Panc1 (cell line): ENCODE measurements around the gene PDSS1. TPM values are rescaled to one million over a fixed set of nuclear protein-coding genes. Genes with fewer than 3 reads are reported as not detected.
"Not testable (repeated sequence)": the region's sequence is repeated elsewhere in the genome, so short reads cannot be mapped to it uniquely, and the experiment has no call there.

ENCODE experiments used
- ATAC-seq: fragments of 200-7000 bp; cut with Tn5 transposase; 2 replicates; pipeline ENCODE4 v1.9.1; 2020; ENCODE audit warnings: mild to moderate bottlenecking, moderate library complexity
- BruUV-seq: library from RNA; stranded (reverse); fragments of 400-500 nt; replicated peaks from 2 replicates; lab custom pipeline; 2021; lab: Mats Ljungman, UMichigan
- CTCF ChIA-PET: fragments of 300-600 bp; sonication (Branson Sonifier 250); formaldehyde crosslinking; loops from one replicate; lab custom pipeline; 2022; ENCODE audit warnings: antibody characterized with exemption; lab: Charles Lee
- POLR2A ChIA-PET: fragments of 300-600 bp; sonication (Branson Sonifier 250); formaldehyde crosslinking; loops from one replicate; lab custom pipeline; 2022; ENCODE audit warnings: antibody characterized with exemption; lab: Charles Lee
- DNase-seq: peaks from one replicate; pipeline ENCODE4 v3.0.0-alpha.2; 2010; ENCODE audit warnings: low read depth, low spot score
- H3K27ac ChIP-seq: 2 replicates; pipeline ENCODE4 v1.5.1; 2011; ENCODE audit warnings: mild to moderate bottlenecking, low read length, inconsistent platforms
- H3K27me3 ChIP-seq: fragments of 200-500 bp; sonication (Bioruptor generic); 2 replicates; pipeline ENCODE4 v1.6.0; 2014; ENCODE audit warnings: low read length, inconsistent platforms; ENCODE audit not compliant: control insufficient read depth, insufficient read depth
- H3K36me3 ChIP-seq: fragments of 200-500 bp; sonication (Bioruptor generic); 2 replicates; pipeline ENCODE4 v1.5.1; 2014; ENCODE audit warnings: inconsistent platforms, mild to moderate bottlenecking, low read length, moderate library complexity; ENCODE audit not compliant: control insufficient read depth, insufficient read depth
- H3K4me1 ChIP-seq: 2 replicates; pipeline ENCODE4 v1.5.1; 2011; ENCODE audit warnings: inconsistent platforms, mild to moderate bottlenecking, low read length, moderate library complexity; ENCODE audit not compliant: control insufficient read depth, insufficient read depth
- H3K4me3 ChIP-seq, 2 experiments: 2 replicates each; pipeline ENCODE4 v1.5.1; 2011 to 2012; ENCODE audit warnings: low read depth in 2 of 2, low read length in 2 of 2, mild to moderate bottlenecking in 2 of 2, inconsistent platforms in 1 of 2, moderate library complexity in 1 of 2
- H3K9me3 ChIP-seq: fragments of 200-500 bp; sonication (Bioruptor generic); 2 replicates; pipeline ENCODE4 v1.5.1; 2014; ENCODE audit warnings: low read depth, mild to moderate bottlenecking, inconsistent platforms, low read length, moderate library complexity; ENCODE audit not compliant: control insufficient read depth, insufficient read depth
- POLR2AphosphoS5 ChIP-seq: IDR thresholded peaks from 2 replicates; pipeline ENCODE4 v1.6.1; 2012; ENCODE audit warnings: mild to moderate bottlenecking, low read depth, low read length, moderate library complexity
- SIN3A ChIP-seq: IDR thresholded peaks from 2 replicates; pipeline ENCODE4 v1.6.1; 2012; ENCODE audit warnings: low read depth, mild to moderate bottlenecking, low read length, moderate library complexity, borderline replicate concordance; ENCODE audit not compliant: insufficient read depth
- TCF7L2 ChIP-seq: IDR thresholded peaks from 2 replicates; pipeline ENCODE4 v1.6.1; 2011; ENCODE audit warnings: mild to moderate bottlenecking, low read depth, low read length, inconsistent platforms
- in situ Hi-C: cut with HindIII; loops from 2 replicates; pipeline ENCODE4 v1.10.0; 2016; ENCODE audit warnings: low sequenced_read_pairs, low pct_unique_long_range_greater_than_20kb
- intact Hi-C: fragments of 100-400 bp; cut with micrococcal nuclease; formaldehyde crosslinking; loops from one replicate; pipeline ENCODE4 v1.10.0; 2022; ENCODE audit not compliant: unreplicated experiment
- total RNA-seq: library from RNA; stranded (reverse); gene quantifications from one replicate; pipeline ENCODE4 v1.2.1, GENCODE V29; 2021; ENCODE audit not compliant: unreplicated experiment
- TF ChIP-seq, protein P1 (sequence below), 2 experiments: IDR thresholded peaks; 2 replicates each; pipeline ENCODE4 v1.6.1; 2011 to 2012; ENCODE audit warnings: low read depth in 2 of 2, control low read depth in 1 of 2, low read length in 1 of 2, mild to moderate bottlenecking in 1 of 2, moderate library complexity in 1 of 2; ENCODE audit not compliant: insufficient read depth in 1 of 2
- TF ChIP-seq, protein P2 (sequence below): fragments of 450-650 bp; IDR thresholded peaks from 2 replicates; pipeline ENCODE4 v1.5.1; 2017; ENCODE audit warnings: mild to moderate bottlenecking

Gene PDSS1
- total RNA-seq, 1 experiment from 2014 or later: 7.1 TPM

DNA sequence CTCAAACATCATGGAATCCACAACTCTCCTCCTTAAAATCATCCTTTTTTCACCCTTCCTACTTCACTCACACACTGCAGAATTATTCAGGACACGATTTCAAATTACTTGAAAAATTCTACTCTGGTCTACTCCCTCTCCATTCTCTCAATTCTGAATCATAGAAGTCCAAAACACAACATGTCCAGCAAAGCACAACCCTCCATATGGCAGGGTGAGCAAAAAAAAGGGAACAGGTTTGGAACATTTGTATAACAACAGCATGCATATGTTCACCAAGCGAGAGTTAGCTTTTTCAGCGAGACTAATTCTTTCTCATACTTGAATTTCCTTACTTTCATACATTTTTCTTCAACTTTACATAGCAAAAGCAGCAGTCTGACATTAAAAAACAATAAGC lies 89.9 kb downstream of the PDSS1 start:
- intact Hi-C loops: no loop called here
- no peaks in the 10 kb centered on the region for H3K9me3 ChIP-seq
- ATAC-seq (no peak), DNase-seq (no peak)
- no peaks in the 10 kb centered on the region for H3K4me1 ChIP-seq
- ChIA-PET POLR2A (no interaction called here), CTCF (no interaction called here)
- H3K4me3 ChIP-seq: no peak overlapping the region
- in situ Hi-C loops: no loop called here
- H3K27me3 ChIP-seq: no peaks in the 10 kb centered on the region
- TF ChIP-seq, protein P1, sequence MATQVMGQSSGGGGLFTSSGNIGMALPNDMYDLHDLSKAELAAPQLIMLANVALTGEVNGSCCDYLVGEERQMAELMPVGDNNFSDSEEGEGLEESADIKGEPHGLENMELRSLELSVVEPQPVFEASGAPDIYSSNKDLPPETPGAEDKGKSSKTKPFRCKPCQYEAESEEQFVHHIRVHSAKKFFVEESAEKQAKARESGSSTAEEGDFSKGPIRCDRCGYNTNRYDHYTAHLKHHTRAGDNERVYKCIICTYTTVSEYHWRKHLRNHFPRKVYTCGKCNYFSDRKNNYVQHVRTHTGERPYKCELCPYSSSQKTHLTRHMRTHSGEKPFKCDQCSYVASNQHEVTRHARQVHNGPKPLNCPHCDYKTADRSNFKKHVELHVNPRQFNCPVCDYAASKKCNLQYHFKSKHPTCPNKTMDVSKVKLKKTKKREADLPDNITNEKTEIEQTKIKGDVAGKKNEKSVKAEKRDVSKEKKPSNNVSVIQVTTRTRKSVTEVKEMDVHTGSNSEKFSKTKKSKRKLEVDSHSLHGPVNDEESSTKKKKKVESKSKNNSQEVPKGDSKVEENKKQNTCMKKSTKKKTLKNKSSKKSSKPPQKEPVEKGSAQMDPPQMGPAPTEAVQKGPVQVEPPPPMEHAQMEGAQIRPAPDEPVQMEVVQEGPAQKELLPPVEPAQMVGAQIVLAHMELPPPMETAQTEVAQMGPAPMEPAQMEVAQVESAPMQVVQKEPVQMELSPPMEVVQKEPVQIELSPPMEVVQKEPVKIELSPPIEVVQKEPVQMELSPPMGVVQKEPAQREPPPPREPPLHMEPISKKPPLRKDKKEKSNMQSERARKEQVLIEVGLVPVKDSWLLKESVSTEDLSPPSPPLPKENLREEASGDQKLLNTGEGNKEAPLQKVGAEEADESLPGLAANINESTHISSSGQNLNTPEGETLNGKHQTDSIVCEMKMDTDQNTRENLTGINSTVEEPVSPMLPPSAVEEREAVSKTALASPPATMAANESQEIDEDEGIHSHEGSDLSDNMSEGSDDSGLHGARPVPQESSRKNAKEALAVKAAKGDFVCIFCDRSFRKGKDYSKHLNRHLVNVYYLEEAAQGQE (IDR thresholded peaks at IDR 0.05; ENCODE audit: insufficient read depth in 1 of 2, low read depth in 2 of 2, low read length in 1 of 2): no peak
- TF ChIP-seq, protein P2, sequence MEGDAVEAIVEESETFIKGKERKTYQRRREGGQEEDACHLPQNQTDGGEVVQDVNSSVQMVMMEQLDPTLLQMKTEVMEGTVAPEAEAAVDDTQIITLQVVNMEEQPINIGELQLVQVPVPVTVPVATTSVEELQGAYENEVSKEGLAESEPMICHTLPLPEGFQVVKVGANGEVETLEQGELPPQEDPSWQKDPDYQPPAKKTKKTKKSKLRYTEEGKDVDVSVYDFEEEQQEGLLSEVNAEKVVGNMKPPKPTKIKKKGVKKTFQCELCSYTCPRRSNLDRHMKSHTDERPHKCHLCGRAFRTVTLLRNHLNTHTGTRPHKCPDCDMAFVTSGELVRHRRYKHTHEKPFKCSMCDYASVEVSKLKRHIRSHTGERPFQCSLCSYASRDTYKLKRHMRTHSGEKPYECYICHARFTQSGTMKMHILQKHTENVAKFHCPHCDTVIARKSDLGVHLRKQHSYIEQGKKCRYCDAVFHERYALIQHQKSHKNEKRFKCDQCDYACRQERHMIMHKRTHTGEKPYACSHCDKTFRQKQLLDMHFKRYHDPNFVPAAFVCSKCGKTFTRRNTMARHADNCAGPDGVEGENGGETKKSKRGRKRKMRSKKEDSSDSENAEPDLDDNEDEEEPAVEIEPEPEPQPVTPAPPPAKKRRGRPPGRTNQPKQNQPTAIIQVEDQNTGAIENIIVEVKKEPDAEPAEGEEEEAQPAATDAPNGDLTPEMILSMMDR: no peak
- TF ChIP-seq TCF7L2: no peak
- TF ChIP-seq POLR2AphosphoS5: no peak
- no peak for TF ChIP-seq SIN3A
- BruUV-seq: no TSS peak
- H3K36me3 ChIP-seq: no peaks in the 10 kb centered on the region
- H3K27ac ChIP-seq: no peak overlapping the region

- H3K4me3 ChIP-seq, H3K9me3 ChIP-seq, POLR2A ChIA-PET, in situ Hi-C loops, H3K27ac ChIP-seq, H3K36me3 ChIP-seq, DNase-seq, H3K27me3 ChIP-seq, CTCF ChIA-PET, BruUV-seq, intact Hi-C loops, ATAC-seq, H3K4me1 ChIP-seq: not testable (repeated sequence)
Observed at GRCh38 chr10:26789779-26790178, 92.3 kb downstream of the PDSS1 start.

GRCh38 chr10:26790221-26790995 lies 92.9 kb downstream of the PDSS1 start:
- in situ Hi-C loops: no loop called here
- no peak for DNase-seq
- ATAC-seq: no peak
- H3K4me1 ChIP-seq: no peaks in the 10 kb centered on the region
- no TSS peak for BruUV-seq
- H3K27ac ChIP-seq: no peak overlapping the region
- H3K4me3 ChIP-seq: no peak overlapping the region
- ChIA-PET CTCF (no interaction called here), POLR2A (no interaction called here)
- H3K9me3 ChIP-seq: no peaks in the 10 kb centered on the region
- TF ChIP-seq, protein P2: no peak
- TF ChIP-seq POLR2AphosphoS5 (no peak), SIN3A (no peak), TCF7L2 (no peak)
- TF ChIP-seq, protein P1 (IDR thresholded peaks at IDR 0.05; ENCODE audit: insufficient read depth in 1 of 2, low read depth in 2 of 2, low read length in 1 of 2): no peak
- H3K36me3 ChIP-seq: no peaks in the 10 kb centered on the region
- intact Hi-C loops: no loop called here
- no peaks in the 10 kb centered on the region for H3K27me3 ChIP-seq
